ENCODE data around the gene RNF223. TPM values are rescaled to one million over a fixed set of nuclear protein-coding genes. Genes with fewer than 3 reads are reported as not detected.
"Not testable (repeated sequence)": the region's sequence is repeated elsewhere in the genome, so short reads cannot be mapped to it uniquely, and the experiment has no call there.

Gene RNF223
- total RNA-seq, 5 donors from 2014 or later (not counting 1 experiment from before 2014, with no cell fraction given), result not detected

GRCh38 chr1:1032424-1032823, 41.7 kb downstream of the RNF223 start:
- H3K9me3 ChIP-seq, result no peaks in the 10 kb centered on the region
- no peaks in the 10 kb centered on the region for H3K9me3 Mint-ChIP-seq
- peaks cover 0 to 21% of the 10 kb centered on the region in 2 experiments for H3K4me1 ChIP-seq (ENCODE audit: control insufficient read depth in 1 of 2, extremely low read depth in 1 of 2, insufficient read depth in 2 of 2, low read length in 2 of 2)
- peak overlapping the region in 1 of 2 donors; percentile 19 for H3K27ac Mint-ChIP-seq
- peak overlapping the region; percentile 25 to 73 (median 39) for H3K4me3 Mint-ChIP-seq
- peak overlapping the region in 1 of 2 donors; percentile 32 for H3K4me3 ChIP-seq (ENCODE audit: control insufficient read depth in 1 of 2, extremely low read depth in 1 of 2, low read length in 1 of 2)
- H3K36me3 ChIP-seq (ENCODE audit: control insufficient read depth in 2 of 2, extremely low read depth in 1 of 2, insufficient read depth in 1 of 2, low read length in 1 of 2), result no peaks in the 10 kb centered on the region
- H3K27ac ChIP-seq (ENCODE audit: low read length), result no peak overlapping the region
- H3K27me3 Mint-ChIP-seq, result peaks cover 10 to 22% of the 10 kb centered on the region in 2 donors
- ChIA-PET CTCF (no interaction called here), POLR2A (no interaction called here)
- ATAC-seq (replicated peaks in 1 of 4) (no peak), DNase-seq (no peak)
- H3K4me1 Mint-ChIP-seq, result peaks cover 3 to 9% (median 7%) of the 10 kb centered on the region in 3 donors
- 36% methylated on average over 14 of the region's 16 CpGs for WGBS (ENCODE audit: insufficient coverage)
- no peaks in the 10 kb centered on the region for H3K36me3 Mint-ChIP-seq
- H3K27me3 ChIP-seq (replicated peaks in 1 of 2; ENCODE audit: control insufficient read depth in 2 of 2, extremely low read depth in 1 of 2, insufficient read depth in 2 of 2, low read length in 1 of 2), result peaks cover 0 to 63% of the 10 kb centered on the region in 2 experiments

GRCh38 chr1:1031659-1032235, 42.4 kb downstream of the RNF223 start:
- Mint-ChIP-seq H3K27me3 (peaks cover 10 to 21% of the 10 kb centered on the region in 2 donors), H3K27ac (no peak overlapping the region), H3K4me1 (peaks cover 3 to 9% (median 7%) of the 10 kb centered on the region in 3 donors), H3K9me3 (no peaks in the 10 kb centered on the region), H3K4me3 (peak overlapping the region; percentile 25 to 73 (median 39)), H3K36me3 (no peaks in the 10 kb centered on the region)
- ChIA-PET CTCF (no interaction called here), POLR2A (no interaction called here)
- no peak for DNase-seq
- no peak overlapping the region for H3K4me3 ChIP-seq (ENCODE audit: control insufficient read depth in 1 of 2, extremely low read depth in 1 of 2, low read length in 1 of 2)
- H3K27me3 ChIP-seq (replicated peaks in 1 of 2; ENCODE audit: control insufficient read depth in 2 of 2, extremely low read depth in 1 of 2, insufficient read depth in 2 of 2, low read length in 1 of 2), result peaks cover 0 to 56% of the 10 kb centered on the region in 2 experiments
- no peaks in the 10 kb centered on the region for H3K9me3 ChIP-seq
- WGBS (ENCODE audit: insufficient coverage), result 80% methylated on average over 4 of the region's 11 CpGs
- ATAC-seq (replicated peaks in 1 of 4), result no peak
- H3K4me1 ChIP-seq (ENCODE audit: control insufficient read depth in 1 of 2, extremely low read depth in 1 of 2, insufficient read depth in 2 of 2, low read length in 2 of 2), result peaks cover 0 to 21% of the 10 kb centered on the region in 2 experiments
- H3K36me3 ChIP-seq (ENCODE audit: control insufficient read depth in 2 of 2, extremely low read depth in 1 of 2, insufficient read depth in 1 of 2, low read length in 1 of 2), result no peaks in the 10 kb centered on the region
- no peak overlapping the region for H3K27ac ChIP-seq (ENCODE audit: low read length)

- 70% methylated on average over 6 of the region's 7 CpGs for WGBS (ENCODE audit: insufficient coverage)
- H3K36me3 Mint-ChIP-seq, result not testable (repeated sequence)
Observed at GRCh38 chr1:1030867-1031658, 43.0 kb downstream of the RNF223 start.

GRCh38 chr1:1027791-1028190, 46.3 kb downstream of the RNF223 start:
- Mint-ChIP-seq H3K9me3 (no peaks in the 10 kb centered on the region), H3K4me1 (peaks cover 3 to 12% (median 7%) of the 10 kb centered on the region in 3 donors), H3K36me3 (no peaks in the 10 kb centered on the region), H3K27ac (no peak overlapping the region), H3K27me3 (peaks cover 6 to 10% of the 10 kb centered on the region in 2 donors), H3K4me3 (no peak overlapping the region)
- DNase-seq (no peak), ATAC-seq (replicated peaks in 1 of 4) (no peak)
- Histone ChIP-seq H3K4me3 (ENCODE audit: control insufficient read depth in 1 of 2, extremely low read depth in 1 of 2, low read length in 1 of 2) (no peak overlapping the region), H3K4me1 (ENCODE audit: control insufficient read depth in 1 of 2, extremely low read depth in 1 of 2, insufficient read depth in 2 of 2, low read length in 2 of 2) (peaks cover 0 to 7% of the 10 kb centered on the region in 2 experiments), H3K27ac (ENCODE audit: low read length) (no peak overlapping the region), H3K36me3 (ENCODE audit: control insufficient read depth in 2 of 2, extremely low read depth in 1 of 2, insufficient read depth in 1 of 2, low read length in 1 of 2) (no peaks in the 10 kb centered on the region), H3K27me3 (replicated peaks in 1 of 2; ENCODE audit: control insufficient read depth in 2 of 2, extremely low read depth in 1 of 2, insufficient read depth in 2 of 2, low read length in 1 of 2) (peaks cover 0 to 48% of the 10 kb centered on the region in 2 experiments), H3K9me3 (no peaks in the 10 kb centered on the region)
- 82% methylated on average over 6 of the region's 17 CpGs for WGBS (ENCODE audit: insufficient coverage)
- ChIA-PET CTCF (no interaction called here), POLR2A (no interaction called here)

More at GRCh38 chr1:1030867-1031658, 43.0 kb downstream of the RNF223 start:
- Histone ChIP-seq H3K4me1 (ENCODE audit: control insufficient read depth in 1 of 2, extremely low read depth in 1 of 2, insufficient read depth in 2 of 2, low read length in 2 of 2) (peaks cover 0 to 21% of the 10 kb centered on the region in 2 experiments), H3K27me3 (replicated peaks in 1 of 2; ENCODE audit: control insufficient read depth in 2 of 2, extremely low read depth in 1 of 2, insufficient read depth in 2 of 2, low read length in 1 of 2) (peaks cover 0 to 54% of the 10 kb centered on the region in 2 experiments)
- H3K4me3 Mint-ChIP-seq; CTCF ChIA-PET; H3K9me3 ChIP-seq; H3K27ac Mint-ChIP-seq; DNase-seq; POLR2A ChIA-PET; H3K9me3 Mint-ChIP-seq; H3K4me1 Mint-ChIP-seq; H3K36me3 ChIP-seq (ENCODE audit: control insufficient read depth in 2 of 2, extremely low read depth in 1 of 2, insufficient read depth in 1 of 2, low read length in 1 of 2); H3K27ac ChIP-seq (ENCODE audit: low read length); ATAC-seq (replicated peaks in 1 of 4); H3K4me3 ChIP-seq (ENCODE audit: control insufficient read depth in 1 of 2, extremely low read depth in 1 of 2, low read length in 1 of 2): not testable (repeated sequence)
- peaks cover 10 to 19% of the 10 kb centered on the region in 2 donors for H3K27me3 Mint-ChIP-seq

- Mint-ChIP-seq H3K4me1 (peaks cover under 1 to 11% (median 2%) of the 10 kb centered on the region in 3 donors), H3K9me3 (no peaks in the 10 kb centered on the region), H3K27ac (no peak overlapping the region), H3K27me3 (peaks cover 0 to 2% of the 10 kb centered on the region in 2 donors), H3K36me3 (no peaks in the 10 kb centered on the region), H3K4me3 (no peak overlapping the region)
- POLR2A ChIA-PET, result no interaction called here
- no peaks in the 10 kb centered on the region for H3K36me3 ChIP-seq (ENCODE audit: control insufficient read depth in 2 of 2, extremely low read depth in 1 of 2, insufficient read depth in 1 of 2, low read length in 1 of 2)
- peaks cover 0 to 11% of the 10 kb centered on the region in 2 experiments for H3K4me1 ChIP-seq (ENCODE audit: control insufficient read depth in 1 of 2, extremely low read depth in 1 of 2, insufficient read depth in 2 of 2, low read length in 2 of 2)
- WGBS (ENCODE audit: insufficient coverage), result 63% methylated on average over 14 of the region's 21 CpGs
- peaks cover 0 to 48% of the 10 kb centered on the region in 2 experiments for H3K27me3 ChIP-seq (replicated peaks in 1 of 2; ENCODE audit: control insufficient read depth in 2 of 2, extremely low read depth in 1 of 2, insufficient read depth in 2 of 2, low read length in 1 of 2)
- H3K4me3 ChIP-seq (ENCODE audit: control insufficient read depth in 1 of 2, extremely low read depth in 1 of 2, low read length in 1 of 2), result no peak overlapping the region
- ATAC-seq (replicated peaks in 1 of 4), result peak in 1 of 4 experiments; percentile 7
- H3K9me3 ChIP-seq, result no peaks in the 10 kb centered on the region
- H3K27ac ChIP-seq (ENCODE audit: low read length), result no peak overlapping the region
- DNase-seq, result no peak
- CTCF ChIA-PET, result no interaction called here
Observed at GRCh38 chr1:1026599-1027413, 47.3 kb downstream of the RNF223 start.

GRCh38 chr1:1025730-1026129, 48.4 kb downstream of the RNF223 start:
- POLR2A ChIA-PET, result no interaction called here
- H3K27me3 Mint-ChIP-seq, result peaks cover 0 to 2% of the 10 kb centered on the region in 2 donors
- Histone ChIP-seq H3K36me3 (ENCODE audit: control insufficient read depth in 2 of 2, extremely low read depth in 1 of 2, insufficient read depth in 1 of 2, low read length in 1 of 2) (no peaks in the 10 kb centered on the region), H3K27ac (ENCODE audit: low read length) (no peak overlapping the region), H3K4me1 (ENCODE audit: control insufficient read depth in 1 of 2, extremely low read depth in 1 of 2, insufficient read depth in 2 of 2, low read length in 2 of 2) (peaks cover 0 to 20% of the 10 kb centered on the region in 2 experiments), H3K27me3 (replicated peaks in 1 of 2; ENCODE audit: control insufficient read depth in 2 of 2, extremely low read depth in 1 of 2, insufficient read depth in 2 of 2, low read length in 1 of 2) (peaks cover 0 to 49% of the 10 kb centered on the region in 2 experiments), H3K4me3 (ENCODE audit: control insufficient read depth in 1 of 2, extremely low read depth in 1 of 2, low read length in 1 of 2) (no peak overlapping the region), H3K9me3 (no peaks in the 10 kb centered on the region)
- peaks cover 0 to 11% (median 2%) of the 10 kb centered on the region in 3 donors for H3K4me1 Mint-ChIP-seq
- ATAC-seq (replicated peaks in 1 of 4), result no peak
- no peak overlapping the region for H3K4me3 Mint-ChIP-seq
- no peaks in the 10 kb centered on the region for H3K9me3 Mint-ChIP-seq
- H3K36me3 Mint-ChIP-seq, result no peaks in the 10 kb centered on the region
- H3K27ac Mint-ChIP-seq, result no peak overlapping the region
- CTCF ChIA-PET, result no interaction called here
- no peak for DNase-seq
- WGBS (ENCODE audit: insufficient coverage), result 85% methylated on average over 5 of the region's 10 CpGs

Data from T-cell (primary cell).